Measurements from ENCODE around the gene NFIA. TPM values are rescaled to one million over a fixed set of nuclear protein-coding genes. Genes with fewer than 3 reads are reported as not detected.

Gene NFIA
- total and polyA plus RNA-seq, 10 of the 15 experiments (the other 5 are each of a cell fraction or from before 2014, with no cell fraction given): 0.10 to 0.16 TPM; not detected in 8

DNA sequence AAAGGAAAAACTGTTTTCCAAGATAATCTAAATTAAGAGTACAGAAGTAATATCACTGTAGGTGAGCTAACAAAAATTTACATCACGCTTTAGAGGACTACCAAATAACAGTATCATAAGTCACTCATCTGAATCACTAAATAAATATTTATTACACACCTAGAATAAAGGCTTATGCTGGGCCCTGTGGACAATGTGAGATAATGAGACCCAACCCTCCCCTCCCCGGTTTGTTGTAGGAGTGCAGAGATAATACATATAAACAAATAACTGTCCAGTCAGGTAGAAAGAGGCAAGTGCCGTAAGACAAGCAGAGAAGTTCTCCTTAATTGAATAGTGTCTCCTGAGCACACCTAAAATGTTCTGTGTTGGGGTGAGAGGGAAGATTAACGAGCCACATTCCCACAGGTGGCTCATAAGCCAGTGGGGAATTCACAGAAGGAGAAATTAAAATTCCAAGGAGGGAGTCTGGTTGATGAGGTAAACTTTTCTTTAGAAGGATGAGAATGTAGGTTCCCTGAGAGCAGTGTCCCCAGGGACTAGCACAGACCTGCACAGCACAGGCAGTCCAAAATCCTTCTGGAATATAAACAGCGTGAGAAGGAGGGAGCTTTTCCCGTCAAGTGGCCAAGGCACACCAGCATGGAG lies 241.4 kb downstream of the NFIA start:
- no peak for ATAC-seq
- Histone ChIP-seq H3K27me3 (replicated peaks in 1 of 2; ENCODE audit: control insufficient read depth in 2 of 2, insufficient read depth in 2 of 2, low read length in 1 of 2) (no peaks in the 10 kb centered on the region), H3K4me3 (no peak overlapping the region), H3K79me2 (ENCODE audit: control insufficient read depth, insufficient read depth, low read length) (no peaks in the 10 kb centered on the region), H3K27ac (ENCODE audit: control insufficient read depth, insufficient read depth) (no peak overlapping the region), H3K36me3 (ENCODE audit: control insufficient read depth in 2 of 2, insufficient read depth in 2 of 2, low read length in 1 of 2) (no peaks in the 10 kb centered on the region), H3K9ac (ENCODE audit: control insufficient read depth, insufficient read depth, low read length) (no peak overlapping the region), H3K4me1 (ENCODE audit: control insufficient read depth, insufficient read depth, low read length) (no peaks in the 10 kb centered on the region; the same call in 1 of the 2 replicates), H3K4me2 (ENCODE audit: control insufficient read depth, insufficient read depth) (no peak overlapping the region), H4K20me1 (ENCODE audit: control insufficient read depth, insufficient read depth) (no peaks in the 10 kb centered on the region), H3K9me3 (replicated peaks; ENCODE audit: control insufficient read depth, insufficient read depth, low read length) (no peaks in the 10 kb centered on the region), H2AFZ (ENCODE audit: control insufficient read depth, low read depth, low read length) (no peak overlapping the region)
- ChIA-PET RAD21 (ENCODE audit: unreplicated experiment) (no interaction called here), POLR2A (no interaction called here), SMC1A (ENCODE audit: uncharacterized antibody, unreplicated experiment) (interaction anchor here (1.2 kb wide), 1 partner anchor 12 kb away, joined by 4 read pairs; no protein-coding TSS in a partner anchor), CTCF (no interaction called here)
- TF ChIP-seq SREBF2 (IDR thresholded peaks at IDR 0.05; ENCODE audit: low read length): no peak
- in situ Hi-C loops (cut with MboI) (no loop called here), intact Hi-C loops (cut with micrococcal nuclease; ENCODE audit: unreplicated experiment) (no loop called here)
- no TSS peak for BruUV-seq (replicated peaks)
- FAIRE-seq: no peak
- DNase-seq (ENCODE audit: low read depth, low spot score): no peak
- 49% methylated on average over 6 of the region's 6 CpGs for WGBS (ENCODE audit: insufficient coverage, insufficient replicate concordance, low lambda C conversion rate, missing lambda C conversion rate)

DNA sequence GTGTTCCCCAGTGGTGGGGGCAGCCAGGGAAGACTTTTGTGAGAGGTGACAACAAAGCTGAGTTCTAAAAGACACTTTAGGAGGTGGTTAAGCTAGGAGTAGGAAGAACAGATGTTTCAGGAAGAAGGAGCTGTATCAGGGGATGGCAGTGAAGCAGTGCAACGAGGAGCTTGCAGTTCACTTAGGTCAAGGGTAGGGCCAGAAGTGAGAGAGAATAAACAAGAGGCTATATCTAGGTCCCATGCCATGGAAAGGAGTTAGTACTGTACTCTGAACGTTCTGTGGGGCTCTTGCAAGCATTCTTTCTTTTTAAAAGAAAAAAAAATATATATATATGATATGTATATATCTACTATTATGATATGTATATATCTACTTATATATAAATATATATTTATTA lies 244.4 kb downstream of the NFIA start:
- no peak for DNase-seq (ENCODE audit: low read depth, low spot score)
- ChIA-PET RAD21 (ENCODE audit: unreplicated experiment) (no interaction called here), POLR2A (no interaction called here), CTCF (no interaction called here), SMC1A (ENCODE audit: uncharacterized antibody, unreplicated experiment) (no interaction called here)
- Histone ChIP-seq H3K4me2 (ENCODE audit: control insufficient read depth, insufficient read depth) (no peak overlapping the region), H3K9me3 (replicated peaks; ENCODE audit: control insufficient read depth, insufficient read depth, low read length) (no peaks in the 10 kb centered on the region), H2AFZ (ENCODE audit: control insufficient read depth, low read depth, low read length) (no peak overlapping the region), H3K9ac (ENCODE audit: control insufficient read depth, insufficient read depth, low read length) (no peak overlapping the region), H3K27ac (ENCODE audit: control insufficient read depth, insufficient read depth) (no peak overlapping the region), H3K36me3 (ENCODE audit: control insufficient read depth in 2 of 2, insufficient read depth in 2 of 2, low read length in 1 of 2) (no peaks in the 10 kb centered on the region), H3K4me1 (ENCODE audit: control insufficient read depth, insufficient read depth, low read length) (no peaks in the 10 kb centered on the region), H3K4me3 (no peak overlapping the region), H3K27me3 (replicated peaks in 1 of 2; ENCODE audit: control insufficient read depth in 2 of 2, insufficient read depth in 2 of 2, low read length in 1 of 2) (no peaks in the 10 kb centered on the region), H3K79me2 (ENCODE audit: control insufficient read depth, insufficient read depth, low read length) (no peaks in the 10 kb centered on the region), H4K20me1 (ENCODE audit: control insufficient read depth, insufficient read depth) (no peaks in the 10 kb centered on the region)
- no peak for ATAC-seq
- in situ Hi-C loops (cut with MboI) (no loop called here), intact Hi-C loops (cut with micrococcal nuclease; ENCODE audit: unreplicated experiment) (no loop called here)
- no peak for FAIRE-seq
- WGBS (ENCODE audit: insufficient coverage, insufficient replicate concordance, low lambda C conversion rate, missing lambda C conversion rate): 7% methylated on average over 2 of the region's 2 CpGs
- BruUV-seq (replicated peaks): no TSS peak
- TF ChIP-seq, protein P1, sequence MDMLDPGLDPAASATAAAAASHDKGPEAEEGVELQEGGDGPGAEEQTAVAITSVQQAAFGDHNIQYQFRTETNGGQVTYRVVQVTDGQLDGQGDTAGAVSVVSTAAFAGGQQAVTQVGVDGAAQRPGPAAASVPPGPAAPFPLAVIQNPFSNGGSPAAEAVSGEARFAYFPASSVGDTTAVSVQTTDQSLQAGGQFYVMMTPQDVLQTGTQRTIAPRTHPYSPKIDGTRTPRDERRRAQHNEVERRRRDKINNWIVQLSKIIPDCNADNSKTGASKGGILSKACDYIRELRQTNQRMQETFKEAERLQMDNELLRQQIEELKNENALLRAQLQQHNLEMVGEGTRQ (IDR thresholded peaks at IDR 0.05; ENCODE audit: borderline replicate concordance, low read depth, low read length): no peak
- TF ChIP-seq RFX5 (IDR thresholded peaks at IDR 0.05; ENCODE audit: low read depth, low read length): no peak
- TF ChIP-seq MYC (IDR thresholded peaks at IDR 0.05; ENCODE audit: insufficient read depth, insufficient read length, insufficient replicate concordance, low read length, severe bottlenecking): no peak
- TF ChIP-seq NR2C2 (IDR thresholded peaks at IDR 0.05; ENCODE audit: borderline replicate concordance, control insufficient read depth, insufficient read length, low read depth): no peak
- no peak for TF ChIP-seq TBL1XR1 (IDR thresholded peaks at IDR 0.05; ENCODE audit: low read depth, low read length)
- no peak for TF ChIP-seq STAT1 (conservative IDR thresholded peaks at IDR 0.05)
- no peak for TF ChIP-seq PAX8 (IDR thresholded peaks at IDR 0.05)
- TF ChIP-seq SMARCA5 (IDR thresholded peaks at IDR 0.05): no peak
- TF ChIP-seq, protein P2, sequence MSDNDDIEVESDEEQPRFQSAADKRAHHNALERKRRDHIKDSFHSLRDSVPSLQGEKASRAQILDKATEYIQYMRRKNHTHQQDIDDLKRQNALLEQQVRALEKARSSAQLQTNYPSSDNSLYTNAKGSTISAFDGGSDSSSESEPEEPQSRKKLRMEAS (IDR thresholded peaks at IDR 0.05; ENCODE audit: low read depth, low read length): no peak
- no peak for TF ChIP-seq ZNF217 (IDR thresholded peaks at IDR 0.05)
- TF ChIP-seq, protein P3, sequence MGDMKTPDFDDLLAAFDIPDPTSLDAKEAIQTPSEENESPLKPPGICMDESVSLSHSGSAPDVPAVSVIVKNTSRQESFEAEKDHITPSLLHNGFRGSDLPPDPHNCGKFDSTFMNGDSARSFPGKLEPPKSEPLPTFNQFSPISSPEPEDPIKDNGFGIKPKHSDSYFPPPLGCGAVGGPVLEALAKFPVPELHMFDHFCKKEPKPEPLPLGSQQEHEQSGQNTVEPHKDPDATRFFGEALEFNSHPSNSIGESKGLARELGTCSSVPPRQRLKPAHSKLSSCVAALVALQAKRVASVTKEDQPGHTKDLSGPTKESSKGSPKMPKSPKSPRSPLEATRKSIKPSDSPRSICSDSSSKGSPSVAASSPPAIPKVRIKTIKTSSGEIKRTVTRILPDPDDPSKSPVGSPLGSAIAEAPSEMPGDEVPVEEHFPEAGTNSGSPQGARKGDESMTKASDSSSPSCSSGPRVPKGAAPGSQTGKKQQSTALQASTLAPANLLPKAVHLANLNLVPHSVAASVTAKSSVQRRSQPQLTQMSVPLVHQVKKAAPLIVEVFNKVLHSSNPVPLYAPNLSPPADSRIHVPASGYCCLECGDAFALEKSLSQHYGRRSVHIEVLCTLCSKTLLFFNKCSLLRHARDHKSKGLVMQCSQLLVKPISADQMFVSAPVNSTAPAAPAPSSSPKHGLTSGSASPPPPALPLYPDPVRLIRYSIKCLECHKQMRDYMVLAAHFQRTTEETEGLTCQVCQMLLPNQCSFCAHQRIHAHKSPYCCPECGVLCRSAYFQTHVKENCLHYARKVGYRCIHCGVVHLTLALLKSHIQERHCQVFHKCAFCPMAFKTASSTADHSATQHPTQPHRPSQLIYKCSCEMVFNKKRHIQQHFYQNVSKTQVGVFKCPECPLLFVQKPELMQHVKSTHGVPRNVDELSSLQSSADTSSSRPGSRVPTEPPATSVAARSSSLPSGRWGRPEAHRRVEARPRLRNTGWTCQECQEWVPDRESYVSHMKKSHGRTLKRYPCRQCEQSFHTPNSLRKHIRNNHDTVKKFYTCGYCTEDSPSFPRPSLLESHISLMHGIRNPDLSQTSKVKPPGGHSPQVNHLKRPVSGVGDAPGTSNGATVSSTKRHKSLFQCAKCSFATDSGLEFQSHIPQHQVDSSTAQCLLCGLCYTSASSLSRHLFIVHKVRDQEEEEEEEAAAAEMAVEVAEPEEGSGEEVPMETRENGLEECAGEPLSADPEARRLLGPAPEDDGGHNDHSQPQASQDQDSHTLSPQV (IDR thresholded peaks at IDR 0.05): no peak
- TF ChIP-seq SMC3 (IDR thresholded peaks at IDR 0.05; ENCODE audit: borderline replicate concordance, low read length): no peak
- TF ChIP-seq GATAD2B (conservative IDR thresholded peaks at IDR 0.05; ENCODE audit: low read depth): no peak

Data from GM12878 (cell line).